Measurements from ENCODE around the gene PLS3. TPM values are rescaled to one million over a fixed set of nuclear protein-coding genes. Genes with fewer than 3 reads are reported as not detected.
A peak's percentile ranks its signal among the peaks of the same experiment; 100 is the strongest.
"Not testable (repeated sequence)": the region's sequence is repeated elsewhere in the genome, so short reads cannot be mapped to it uniquely, and the experiment has no call there.

PLS3 gene
- total RNA-seq, 1 donor from 2014 or later, result 133 TPM

DNA sequence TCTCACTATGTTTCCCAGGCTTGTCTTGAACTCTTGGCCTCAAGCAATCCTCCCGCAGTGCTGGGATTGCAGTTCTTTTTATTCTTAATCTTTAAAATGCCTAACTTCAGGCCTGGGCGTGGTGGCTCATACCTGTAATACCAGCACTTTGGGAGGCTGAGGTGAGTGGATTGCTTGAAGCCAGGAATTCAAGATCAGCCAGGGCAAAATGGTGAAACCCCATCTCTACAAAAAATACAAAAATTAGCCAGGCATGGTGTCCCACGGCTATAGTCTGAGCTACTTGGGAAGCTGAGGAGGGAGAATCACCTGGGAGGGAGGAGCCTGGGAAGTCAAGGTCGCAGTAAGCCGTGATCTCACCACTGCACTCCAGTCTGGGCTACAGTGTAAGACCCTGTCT lies 45.9 kb downstream of the PLS3 start:
- DNase-seq, result no peak

DNA sequence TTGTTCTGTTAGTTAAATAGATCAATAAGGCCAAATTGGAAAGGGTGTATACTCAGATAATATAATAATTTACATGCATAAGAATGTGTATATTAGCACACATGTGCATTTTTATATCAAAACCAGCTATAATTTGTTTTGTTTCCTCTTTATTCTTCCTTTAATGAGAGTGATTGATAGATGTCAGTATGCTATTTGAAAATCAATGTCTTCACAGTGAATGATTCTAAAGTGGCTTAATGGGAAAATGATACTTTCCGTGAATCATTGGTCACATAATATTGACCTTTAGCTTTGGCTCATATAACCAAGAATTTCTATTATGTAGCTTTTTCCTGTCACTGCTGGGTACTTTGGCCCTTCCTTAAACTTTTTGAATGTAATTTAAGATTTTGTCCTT lies 48.6 kb downstream of the PLS3 start:
- no peak for DNase-seq

DNA sequence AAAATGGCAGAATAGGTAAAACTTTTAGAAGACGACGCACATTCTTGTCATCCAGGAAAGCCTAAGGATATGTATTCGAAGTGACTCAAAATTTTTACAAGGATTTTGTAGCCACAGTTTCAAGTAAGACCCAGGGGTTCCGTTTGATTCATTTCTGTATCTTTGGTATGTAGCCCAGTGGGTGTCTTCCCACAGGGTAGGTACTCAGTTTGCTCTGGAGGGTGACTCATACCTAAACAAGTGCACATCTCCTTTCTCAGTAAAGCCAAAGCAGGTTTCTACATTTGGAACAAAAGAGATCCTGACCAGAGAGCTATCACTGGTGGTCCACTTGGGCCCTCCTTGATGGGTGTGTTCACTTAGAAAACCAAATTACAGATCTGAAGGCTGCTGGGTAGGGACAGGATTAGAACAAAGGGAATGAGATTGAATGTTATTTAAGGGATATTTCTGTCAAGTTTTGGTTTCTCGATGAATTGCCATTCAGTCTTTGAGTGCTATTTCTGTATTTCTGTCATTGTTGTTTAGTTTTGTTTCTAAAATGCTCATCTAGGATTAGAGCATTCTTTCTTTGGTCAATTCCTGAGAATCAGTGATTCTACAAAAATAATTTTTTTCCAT lies 56.1 kb downstream of the PLS3 start:
- no peak for DNase-seq

DNA sequence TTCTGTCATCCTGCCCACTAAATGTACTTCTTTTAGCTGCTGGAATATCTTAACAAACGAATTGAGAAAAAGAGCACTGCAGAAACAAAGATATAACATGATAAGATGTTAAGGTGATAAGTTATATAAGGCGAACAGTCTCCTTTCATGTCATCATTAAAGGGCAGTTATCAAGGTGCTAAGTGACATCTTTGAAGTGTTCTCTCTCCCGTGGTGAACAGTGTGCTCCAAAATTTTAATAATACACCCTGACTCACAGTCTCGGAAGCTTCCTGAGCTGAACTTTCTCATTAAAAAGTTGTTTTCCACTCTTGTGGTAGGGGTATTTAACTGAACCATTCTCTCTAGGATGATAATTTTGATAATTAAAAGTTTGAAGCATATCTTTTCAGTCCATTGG lies 61.6 kb downstream of the PLS3 start:
- no peak for DNase-seq

DNA sequence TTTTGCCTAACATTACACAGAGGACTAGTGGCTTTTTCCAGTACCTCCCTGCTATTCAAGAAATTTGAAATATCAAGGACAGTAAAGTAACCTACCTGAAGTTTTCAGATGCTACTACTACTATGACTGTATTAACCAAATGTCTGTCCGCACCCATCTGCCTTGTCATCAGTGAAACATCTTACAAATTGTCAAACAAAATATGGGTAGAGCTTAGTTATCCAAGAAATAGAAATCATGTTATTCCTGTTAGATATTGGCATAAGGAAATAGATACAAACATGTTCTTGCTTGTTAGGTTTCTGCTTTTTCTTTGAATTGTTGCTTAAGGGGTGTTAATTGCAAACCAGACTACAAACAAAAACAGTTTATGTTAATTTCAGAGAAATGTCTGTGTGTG lies 63.9 kb downstream of the PLS3 start:
- no peak for DNase-seq

DNA sequence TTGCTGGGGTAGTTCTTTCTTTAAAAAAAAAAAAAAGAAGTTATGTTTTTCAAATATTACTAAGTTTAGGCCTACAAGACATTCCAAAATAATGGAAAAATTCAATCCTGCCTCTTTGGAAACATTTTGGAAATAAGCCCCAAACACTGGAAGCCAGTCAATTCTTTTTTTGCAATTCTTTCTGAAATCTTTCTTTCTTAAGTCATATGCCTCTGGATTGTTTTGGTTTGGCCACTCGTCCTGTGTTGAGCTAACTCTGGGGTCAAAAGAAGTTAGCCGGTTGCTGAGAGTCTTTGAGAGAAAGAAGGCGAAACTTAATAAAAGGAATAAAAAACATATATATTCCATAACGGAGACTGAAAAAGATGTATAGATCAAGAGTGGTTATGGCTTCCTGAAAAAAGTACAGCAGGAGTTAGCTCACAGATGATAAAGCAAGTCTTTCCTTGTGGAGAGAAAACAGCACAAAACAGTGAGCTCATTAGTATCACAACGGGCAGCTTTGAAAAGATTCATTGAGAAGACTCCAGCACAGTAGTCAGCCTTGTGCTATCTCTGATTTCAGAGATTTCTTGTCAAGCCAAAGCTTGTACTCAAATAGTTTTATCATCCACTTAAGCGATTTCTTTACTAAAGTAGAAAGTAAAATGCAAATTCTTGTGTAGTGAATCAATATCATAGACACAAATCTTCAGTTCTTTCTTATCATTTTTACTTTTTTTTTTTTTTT lies 64.8 kb downstream of the PLS3 start:
- DNase-seq, result peak; percentile 21

DNA sequence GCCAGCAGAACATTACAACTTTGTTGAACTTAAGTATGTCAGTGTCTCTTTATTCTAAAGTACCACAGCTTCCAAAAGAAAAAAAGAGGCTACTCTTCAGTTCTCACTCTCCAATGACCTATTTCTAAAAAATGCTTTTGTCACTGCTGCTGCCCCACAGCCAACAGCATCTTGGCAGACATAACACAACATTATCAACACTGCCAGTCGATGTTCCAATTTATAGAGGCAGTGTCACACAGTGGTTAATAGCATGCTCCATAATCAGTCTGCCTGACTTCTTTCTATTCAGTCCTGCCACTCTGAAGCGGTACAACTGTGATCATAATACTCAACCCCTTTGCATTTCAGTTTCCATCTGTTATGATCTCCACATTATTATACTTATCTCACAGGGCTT lies 69.2 kb downstream of the PLS3 start:
- no peak for DNase-seq

DNA sequence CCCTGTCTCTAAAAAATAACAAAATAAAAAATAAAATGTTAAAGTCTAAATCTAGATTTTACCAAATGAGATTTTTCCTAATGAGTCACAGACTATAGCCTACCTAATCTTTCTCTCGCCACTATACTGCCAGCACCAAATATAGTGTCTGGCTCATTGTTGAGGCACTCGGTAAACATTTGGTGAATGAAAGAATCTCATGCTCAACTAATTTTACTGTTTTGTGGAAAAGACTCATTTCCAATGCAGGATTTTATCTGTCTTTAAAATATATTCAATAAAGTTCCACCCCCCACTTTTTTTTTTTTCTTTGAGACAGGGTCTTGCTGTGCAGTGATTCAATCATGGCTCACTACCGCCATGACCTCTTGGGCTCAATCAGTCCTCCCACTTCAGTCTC lies 71.5 kb downstream of the PLS3 start:
- DNase-seq, result no peak

DNA sequence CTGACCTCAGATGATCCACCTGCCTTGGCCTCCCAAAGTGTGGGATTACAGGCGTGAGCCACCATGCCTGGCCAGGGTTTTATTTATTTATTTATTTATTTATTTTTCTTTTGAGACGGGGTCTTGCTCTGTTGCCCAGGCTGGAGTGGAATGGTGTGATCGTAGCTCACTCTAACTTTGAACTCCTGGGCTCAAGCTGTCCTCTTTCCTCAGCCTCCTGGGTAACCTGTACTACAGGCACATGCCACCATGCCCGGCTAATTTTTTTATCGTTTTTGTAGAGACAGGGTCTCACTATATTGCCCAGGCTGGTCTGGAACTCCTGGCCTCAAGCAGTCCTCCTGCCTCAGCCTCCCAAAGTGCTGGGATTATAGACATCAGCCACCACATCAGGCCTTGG lies 72.4 kb downstream of the PLS3 start:
- not testable (repeated sequence) for DNase-seq

DNA sequence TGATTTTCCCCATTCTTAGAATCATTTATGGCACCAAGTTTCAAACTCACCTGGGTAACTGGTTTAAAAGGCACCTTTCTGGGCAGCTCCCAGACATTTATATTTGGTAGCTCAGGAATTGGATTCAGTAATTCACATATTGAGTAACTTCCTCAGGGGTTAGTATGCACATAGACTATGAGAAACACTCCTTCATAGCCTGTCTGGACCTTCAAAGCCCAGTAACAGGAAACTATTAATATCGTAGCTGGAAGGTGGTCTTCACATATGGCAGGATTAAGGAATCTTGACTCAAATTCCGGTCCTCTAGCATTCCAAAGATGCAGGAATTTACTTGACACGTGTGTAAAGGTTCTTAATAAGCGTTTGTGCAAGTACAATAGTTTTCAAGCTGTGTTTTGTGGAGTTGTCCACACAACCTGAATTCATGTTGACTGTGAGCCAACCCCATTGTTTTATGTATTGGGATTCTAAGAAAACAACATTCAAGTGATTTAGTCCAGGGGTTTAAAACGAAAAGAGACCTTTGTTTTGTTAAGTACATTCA lies 78.4 kb downstream of the PLS3 start:
- DNase-seq, result no peak

DNA sequence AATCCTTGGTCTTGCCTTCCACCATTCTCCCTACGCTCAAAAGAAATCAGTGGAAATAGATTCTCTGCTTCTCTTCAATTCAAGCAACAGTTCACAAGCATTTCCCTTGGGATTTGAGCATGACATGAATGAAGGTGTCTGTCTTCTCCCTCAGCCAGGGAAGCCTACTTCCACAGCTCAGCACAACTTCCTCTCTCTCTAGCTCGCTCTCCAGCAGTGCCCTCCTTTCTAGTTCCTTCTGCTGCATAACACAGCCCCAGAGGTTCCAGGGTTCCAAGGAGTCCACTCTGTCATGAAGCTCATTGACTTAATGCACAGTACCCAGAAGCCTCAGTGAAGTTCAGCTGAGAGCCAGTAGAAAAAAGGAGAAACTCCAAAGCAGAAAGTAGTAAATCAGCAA lies 81.3 kb downstream of the PLS3 start:
- peak; percentile 14 for DNase-seq

DNA sequence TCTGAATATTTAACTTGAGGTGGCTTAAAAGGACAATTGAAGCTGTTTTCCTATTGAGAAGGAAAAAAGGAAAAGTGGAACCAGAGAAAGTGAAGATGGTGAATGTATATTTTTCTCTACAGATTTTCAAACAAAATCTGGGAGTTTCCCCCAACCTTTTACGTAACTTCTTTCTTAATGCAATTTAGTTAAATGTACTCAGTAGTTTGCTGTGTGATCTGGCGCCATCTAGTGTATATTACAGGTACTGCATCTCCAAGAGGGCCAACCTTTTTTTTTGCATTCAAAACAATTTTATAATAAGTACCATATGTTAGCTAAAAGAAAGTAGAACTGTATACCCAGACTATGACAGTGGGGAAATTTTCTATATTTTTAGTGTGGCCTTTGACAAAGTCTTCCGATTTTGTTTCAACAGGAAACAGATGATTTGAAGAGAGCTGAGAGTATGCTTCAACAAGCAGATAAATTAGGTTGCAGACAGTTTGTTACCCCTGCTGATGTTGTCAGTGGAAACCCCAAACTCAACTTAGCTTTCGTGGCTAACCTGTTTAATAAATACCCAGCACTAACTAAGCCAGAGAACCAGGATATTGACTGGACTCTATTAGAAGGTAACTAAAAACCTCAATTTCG lies 82.0 kb downstream of the PLS3 start:
- DNase-seq, result peak; percentile 84

DNA sequence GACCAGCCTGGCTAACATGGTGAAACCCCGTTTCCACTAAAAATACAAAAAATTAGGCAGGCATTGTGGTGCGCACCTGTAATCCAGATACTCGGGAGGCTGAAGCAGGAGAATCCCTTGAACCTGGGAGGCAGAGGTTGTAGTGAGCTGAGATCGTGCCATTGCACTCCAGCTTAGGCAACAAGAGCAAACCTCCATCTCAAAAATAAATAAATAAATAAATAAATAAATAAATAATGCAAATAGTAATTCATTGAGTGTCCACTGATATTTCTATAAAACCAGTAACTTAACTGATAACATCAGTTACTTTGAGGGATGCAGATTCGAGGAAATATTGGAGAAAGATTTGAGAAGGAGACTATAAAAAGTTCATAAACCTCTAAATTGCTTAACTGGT lies 83.4 kb downstream of the PLS3 start:
- DNase-seq, result not testable (repeated sequence)

DNA sequence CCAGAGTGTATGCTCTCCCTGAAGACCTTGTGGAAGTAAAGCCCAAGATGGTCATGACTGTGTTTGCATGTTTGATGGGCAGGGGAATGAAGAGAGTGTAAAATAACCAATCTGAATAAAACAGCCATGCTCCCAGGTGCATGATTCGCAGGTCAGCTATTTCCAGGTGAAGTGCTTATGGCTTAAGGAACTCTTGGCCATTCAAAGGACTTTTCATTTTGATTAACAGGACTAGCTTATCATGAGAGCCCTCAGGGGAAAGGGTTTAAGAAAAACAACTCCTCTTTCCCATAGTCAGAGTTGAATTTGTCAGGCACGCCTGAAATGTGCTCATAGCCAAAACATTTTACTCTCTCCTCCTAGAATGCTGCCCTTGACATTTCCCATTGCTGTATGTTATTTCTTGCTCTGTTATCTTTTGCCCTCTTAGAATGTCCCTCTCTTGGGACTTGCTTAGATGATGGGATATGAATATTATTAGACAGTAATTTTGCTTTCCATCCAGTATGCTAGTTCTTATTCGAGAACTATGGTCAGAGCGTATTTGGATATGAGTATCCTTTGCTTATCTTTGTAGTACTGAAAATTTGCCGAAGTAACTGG lies 88.6 kb downstream of the PLS3 start:
- no peak for DNase-seq

DNA sequence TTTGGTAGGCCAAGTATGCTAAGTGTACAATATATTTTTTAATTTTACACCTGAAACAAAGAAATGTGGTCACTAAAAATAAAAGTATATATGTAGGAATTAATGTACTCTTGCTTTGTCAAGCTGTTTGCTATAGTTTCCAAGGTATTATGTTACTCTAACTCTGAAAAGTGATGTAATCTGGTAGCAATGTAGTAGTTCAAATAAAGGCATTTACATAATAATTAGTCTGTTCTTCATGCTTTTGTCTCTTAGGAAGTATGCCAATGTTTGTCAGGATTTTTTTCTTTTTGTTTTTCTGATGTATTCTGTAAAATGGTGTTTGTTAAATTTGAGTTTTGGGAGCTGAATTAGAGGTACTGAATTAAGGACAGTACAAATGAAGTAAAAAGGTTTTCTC lies 89.5 kb downstream of the PLS3 start:
- DNase-seq, result peak; percentile 11

DNA sequence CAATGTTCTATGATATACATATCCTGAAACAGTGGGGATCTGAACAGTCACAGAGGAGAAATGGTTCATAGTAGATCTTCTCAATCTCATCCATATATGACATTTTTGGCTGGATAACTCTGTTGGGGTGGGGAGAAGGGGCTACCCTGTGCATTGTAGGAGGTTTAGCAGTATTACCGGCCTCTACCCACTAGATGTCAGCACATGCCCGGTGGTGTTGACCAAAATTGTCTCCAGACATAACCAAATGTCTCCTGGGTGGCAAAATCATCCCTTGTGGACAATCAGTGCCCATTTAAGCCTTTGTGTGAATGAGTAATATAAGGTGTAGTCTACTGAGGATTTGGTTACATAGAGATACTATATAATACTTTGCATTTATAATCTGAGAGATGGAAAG lies 89.9 kb downstream of the PLS3 start:
- DNase-seq, result peak; percentile 63

DNA sequence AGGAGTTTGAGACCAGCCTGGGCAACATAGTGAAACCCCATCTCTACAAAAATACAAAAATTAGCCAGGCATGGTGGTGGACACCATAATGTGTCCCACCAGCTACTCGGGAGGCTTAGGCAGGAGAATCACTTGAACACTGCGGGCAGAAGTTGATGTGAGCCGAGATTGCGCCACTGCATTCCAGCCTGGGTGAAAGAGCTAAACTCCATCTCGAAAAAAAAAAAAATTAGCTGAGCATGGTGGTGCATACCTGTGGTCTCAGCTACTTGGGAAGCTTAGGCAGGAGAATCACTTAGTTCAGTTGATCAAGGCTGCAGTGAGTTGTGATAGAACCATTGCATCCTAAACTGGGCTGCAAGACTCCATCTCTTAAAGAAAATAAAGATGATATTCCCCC lies 91.2 kb downstream of the PLS3 start:
- no peak for DNase-seq

DNA sequence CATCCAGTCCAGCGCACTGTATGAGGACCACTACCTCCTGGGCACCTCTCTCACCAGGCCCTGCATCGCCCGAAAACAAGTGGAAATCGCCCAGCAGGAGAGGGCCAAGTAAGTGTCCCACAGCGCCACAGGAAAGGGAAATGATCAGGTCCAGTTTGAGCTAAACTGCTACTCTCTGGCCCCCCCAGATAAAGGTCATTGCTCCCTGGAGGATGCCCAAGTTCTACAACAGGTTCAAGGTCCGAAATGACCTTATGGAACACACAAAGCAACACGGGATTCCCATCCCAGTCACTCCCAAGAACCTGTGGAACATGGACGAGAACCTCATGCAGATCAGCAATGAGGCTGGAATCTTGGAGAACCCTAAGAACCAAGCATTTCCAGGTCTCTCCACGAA lies 104.1 kb downstream of the PLS3 start:
- DNase-seq, result no peak

DNA sequence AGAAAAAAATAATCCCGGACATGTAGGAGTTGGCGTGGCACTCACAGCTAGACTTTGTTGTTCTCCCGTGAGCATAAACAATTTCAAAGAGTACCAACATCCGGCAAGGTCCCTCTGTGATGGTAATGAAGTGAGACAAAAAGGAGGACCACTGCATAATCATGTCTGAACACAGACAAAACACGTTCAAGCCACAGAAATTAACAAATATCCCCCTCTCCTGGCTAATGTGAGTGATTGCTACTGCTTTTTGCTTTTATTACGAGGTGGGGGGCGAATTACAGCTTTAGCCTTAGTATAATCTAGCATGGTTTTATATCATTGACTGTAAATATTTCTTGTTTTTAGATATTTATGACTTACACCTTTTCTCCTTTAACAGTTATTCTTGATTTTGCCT lies 118.5 kb downstream of the PLS3 start:
- DNase-seq, result peak; percentile 32

DNA sequence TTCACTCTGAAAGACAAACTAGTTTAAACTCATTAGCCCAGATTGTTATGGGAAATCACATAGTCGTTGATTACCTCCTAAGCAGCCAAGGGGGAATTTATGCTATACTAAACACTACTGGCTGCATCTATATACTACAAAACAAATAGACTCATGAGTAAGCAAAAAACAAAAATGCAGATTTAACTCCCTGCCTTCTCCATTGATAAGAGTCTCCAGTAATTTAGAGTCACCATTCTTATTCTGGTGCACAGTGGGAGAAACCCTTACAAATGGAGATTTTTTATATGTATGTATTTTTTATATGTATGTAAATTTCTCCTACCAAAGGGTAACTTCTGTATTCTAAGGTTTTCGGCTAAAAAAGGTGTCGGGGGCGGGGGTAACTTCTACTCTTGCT lies 126.6 kb downstream of the PLS3 start:
- no peak for DNase-seq

DNA sequence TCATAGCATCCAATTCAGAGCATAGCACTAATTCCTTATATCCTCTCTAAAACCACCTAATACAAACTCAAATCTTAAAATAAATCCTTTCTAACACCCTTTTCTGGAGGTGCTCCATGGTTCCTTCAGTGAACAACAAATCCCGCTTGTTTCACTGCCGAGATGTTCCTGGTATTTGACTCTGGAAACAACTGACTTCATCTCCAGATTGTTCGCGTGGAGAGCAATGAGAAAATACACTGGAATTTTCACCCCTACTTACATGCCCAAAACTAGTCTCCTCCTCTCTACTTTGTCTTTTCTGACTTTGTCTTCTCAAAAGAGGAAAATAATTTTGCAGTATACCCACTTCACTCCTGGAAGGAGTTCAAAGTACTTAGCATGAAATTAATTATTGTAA lies 129.0 kb downstream of the PLS3 start:
- peak; percentile 9 for DNase-seq

DNA sequence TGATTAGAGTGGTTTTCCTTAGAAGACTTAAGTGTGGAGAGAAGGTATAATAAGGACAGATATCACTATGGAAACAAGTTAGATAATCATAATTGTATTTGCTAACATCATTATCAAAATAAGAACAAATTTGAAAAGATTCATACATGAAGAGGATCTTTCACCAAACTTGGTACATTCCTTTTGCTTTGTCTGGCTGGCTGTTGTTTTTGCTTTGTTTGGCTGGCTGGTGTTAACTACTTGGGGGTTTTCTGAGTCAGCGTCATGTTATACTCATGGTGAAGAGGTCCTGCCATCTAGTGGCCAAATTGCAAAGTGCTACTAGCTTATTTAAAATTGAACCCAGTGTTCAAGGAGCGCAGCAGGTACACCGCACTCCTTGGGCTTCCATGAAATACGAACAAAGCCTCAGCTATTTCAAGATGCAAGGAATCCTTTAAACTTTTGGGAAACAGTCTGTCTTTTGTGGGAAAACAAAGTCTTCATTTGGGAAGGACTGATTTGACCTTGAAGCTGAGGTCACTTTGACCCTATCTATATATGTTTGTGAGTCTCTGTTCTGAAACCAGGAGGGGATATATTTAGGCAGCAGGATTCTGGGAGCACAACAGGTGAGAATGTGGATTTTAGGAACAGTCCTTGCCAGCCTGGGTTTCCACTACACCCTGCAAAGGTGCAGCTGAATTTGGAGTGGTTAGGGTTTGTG lies 129.7 kb downstream of the PLS3 start:
- peak; percentile 84 for DNase-seq

DNA sequence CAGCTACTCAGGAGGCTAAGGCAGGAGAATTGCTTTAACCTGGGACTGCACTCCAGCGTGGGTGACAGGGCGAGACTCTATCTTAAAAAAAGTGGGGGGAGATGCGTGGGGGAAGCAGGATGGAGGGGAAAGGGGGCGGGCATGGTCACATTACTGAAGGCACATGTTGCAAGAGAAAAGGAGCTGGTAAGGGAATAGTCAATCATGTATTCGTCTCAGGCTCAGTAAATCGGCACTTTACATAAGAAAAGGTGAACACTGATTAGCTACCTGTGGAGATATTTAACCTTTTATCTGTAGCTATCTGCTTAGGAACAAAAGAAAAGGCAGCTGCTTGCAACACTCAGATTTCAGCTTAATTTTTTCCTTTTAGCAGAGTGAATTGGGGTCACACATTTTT lies 132.5 kb downstream of the PLS3 start:
- no peak for DNase-seq

Measured in tongue (tissue), 2 donors.